EH (cell line): ENCODE measurements around the gene APOLD1.
"Not testable (repeated sequence)": the region's sequence is repeated elsewhere in the genome, so short reads cannot be mapped to it uniquely, and the experiment has no call there.

Experiments used
- DNase-seq: peaks from one replicate; pipeline ENCODE4 v3.0.0-alpha.2; 2015; ENCODE audit warnings: low read depth

The APOLD1 gene

DNA sequence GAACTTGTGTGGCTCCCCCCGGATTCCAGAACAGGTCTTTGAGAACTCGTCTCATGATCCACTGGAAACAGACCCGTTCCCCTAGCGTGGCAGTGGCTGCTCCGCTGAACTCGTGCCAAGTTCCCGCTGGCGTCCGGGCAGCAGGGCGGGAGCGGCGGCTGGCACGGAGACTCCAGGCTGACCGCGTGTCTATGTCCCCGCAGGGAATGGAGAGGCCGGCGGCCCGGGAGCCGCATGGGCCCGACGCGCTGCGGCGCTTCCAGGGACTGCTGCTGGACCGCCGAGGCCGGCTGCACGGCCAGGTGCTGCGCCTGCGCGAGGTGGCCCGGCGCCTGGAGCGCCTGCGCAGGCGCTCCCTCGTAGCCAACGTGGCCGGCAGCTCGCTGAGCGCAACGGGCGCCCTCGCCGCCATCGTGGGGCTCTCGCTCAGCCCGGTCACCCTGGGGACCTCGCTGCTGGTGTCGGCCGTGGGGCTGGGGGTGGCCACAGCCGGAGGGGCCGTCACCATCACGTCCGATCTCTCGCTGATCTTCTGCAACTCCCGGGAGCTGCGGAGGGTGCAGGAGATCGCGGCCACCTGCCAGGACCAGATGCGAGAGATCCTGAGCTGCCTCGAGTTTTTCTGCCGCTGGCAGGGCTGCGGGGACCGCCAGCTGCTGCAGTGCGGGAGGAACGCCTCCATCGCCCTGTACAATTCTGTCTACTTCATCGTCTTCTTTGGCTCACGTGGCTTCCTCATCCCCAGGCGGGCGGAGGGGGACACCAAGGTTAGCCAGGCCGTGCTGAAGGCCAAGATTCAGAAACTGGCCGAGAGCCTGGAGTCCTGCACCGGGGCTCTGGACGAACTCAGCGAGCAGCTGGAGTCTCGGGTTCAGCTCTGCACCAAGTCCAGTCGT lies 1.5 kb downstream of the APOLD1 start:
- peak; percentile 88 for DNase-seq

DNA sequence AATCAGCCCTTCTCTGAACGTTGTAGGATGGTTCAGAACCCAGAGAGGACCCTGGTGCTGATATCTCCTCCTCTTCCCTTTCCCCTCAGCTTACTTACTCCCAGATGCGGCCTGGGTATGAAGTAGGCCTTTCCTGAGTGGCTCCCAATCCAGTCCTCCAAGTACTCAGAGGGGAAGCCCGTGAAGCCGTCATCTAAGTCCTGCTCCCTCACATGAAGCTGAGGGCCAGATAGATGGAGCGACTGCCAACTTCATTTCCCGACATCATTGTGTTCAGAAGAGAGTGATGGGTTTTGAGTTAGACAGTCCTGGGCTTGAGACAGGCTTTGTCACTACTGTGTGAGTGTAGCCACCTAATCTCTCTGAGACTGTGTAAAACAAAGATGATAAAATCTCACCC lies 2.7 kb downstream of the APOLD1 start:
- DNase-seq, result no peak

- DNase-seq, result peak; percentile 83
Measured at GRCh38 chr12:12788675-12789368, 3.4 kb downstream of the APOLD1 start.

DNA sequence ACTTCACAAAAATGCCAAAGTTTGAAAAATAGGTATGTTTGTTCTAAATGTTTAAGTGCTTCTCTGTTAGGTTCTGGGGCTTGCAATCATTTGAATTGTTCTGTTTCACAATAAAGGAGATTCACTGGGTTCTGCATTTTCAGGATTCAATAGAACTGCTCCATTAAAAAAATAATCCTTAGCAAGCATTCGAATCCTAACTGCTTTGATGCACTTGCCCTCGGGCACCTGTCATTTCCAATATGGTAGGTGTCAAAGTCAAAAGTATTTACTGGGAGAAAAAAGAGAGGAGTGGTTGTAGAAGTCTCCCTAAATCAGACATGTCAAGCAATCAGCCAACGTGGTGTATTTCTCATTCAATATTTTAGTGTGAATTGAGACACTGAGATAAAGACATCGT lies 5.5 kb downstream of the APOLD1 start:
- DNase-seq, result no peak

- DNase-seq, result peak; percentile 43
Measured at GRCh38 chr12:12791756-12792369, 6.4 kb downstream of the APOLD1 start.

GRCh38 chr12:12792421-12792820 lies 7.0 kb downstream of the APOLD1 start:
- DNase-seq, result no peak

DNA sequence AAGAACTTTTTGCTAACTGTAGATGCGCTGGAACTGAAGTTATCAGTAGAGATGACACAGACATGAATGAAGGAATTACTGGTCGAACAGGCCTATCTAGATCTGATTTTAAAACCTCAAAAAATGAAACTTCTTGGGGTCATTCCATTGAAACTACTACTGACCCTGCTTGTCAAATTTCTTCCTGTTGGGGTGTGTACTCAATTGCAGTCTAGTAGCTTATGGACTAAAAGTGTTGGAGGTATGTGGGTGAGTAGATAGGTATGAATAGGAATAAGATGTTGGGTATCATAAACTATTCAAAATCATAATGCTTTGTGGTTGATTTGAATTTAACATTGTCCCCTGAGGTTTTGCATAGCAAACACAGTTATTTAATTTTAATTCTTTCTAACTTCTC lies 9.2 kb downstream of the APOLD1 start:
- DNase-seq, result no peak

- DNase-seq, result no peak
Measured at GRCh38 chr12:12796171-12796570, 10.7 kb downstream of the APOLD1 start.

DNA sequence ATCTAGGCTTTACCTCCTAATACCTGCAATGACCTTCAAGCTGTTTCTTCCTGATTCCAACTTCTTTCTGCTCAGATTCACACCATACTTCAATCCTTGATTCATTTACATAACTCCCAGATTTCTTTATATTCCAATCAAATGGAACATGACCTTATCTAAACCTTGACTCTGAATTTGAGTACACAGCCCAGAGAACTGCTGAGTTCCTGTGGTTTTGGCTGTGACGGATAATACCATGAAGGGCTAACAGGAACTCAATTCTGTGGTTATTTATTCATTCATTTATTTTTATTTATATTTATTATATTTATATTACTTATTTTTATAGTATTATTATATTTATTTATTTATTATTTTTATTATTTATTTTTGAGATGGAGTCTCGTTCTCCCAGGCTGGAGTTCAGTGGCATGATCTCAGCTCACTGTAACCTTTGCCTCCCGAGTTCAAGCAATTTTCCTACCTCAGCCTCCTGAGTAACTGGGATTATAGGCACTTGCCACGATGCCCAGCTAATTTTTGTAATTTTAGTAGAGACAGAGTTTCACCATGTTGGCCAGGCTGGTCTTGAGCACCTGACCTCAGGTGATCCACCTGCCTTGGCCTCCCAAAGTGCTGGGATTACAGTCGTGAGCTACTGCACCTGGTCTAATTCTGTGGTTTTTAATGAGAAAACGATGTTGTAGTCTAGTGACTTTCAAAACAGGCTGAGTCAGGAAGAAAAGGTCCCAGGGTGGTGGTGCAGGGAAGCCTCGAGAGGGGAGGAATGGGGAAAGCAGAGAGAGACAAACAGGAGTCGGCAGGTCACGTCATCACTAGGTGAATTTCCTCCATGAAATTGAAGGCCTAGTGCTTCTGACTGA lies 11.7 kb downstream of the APOLD1 start:
- DNase-seq, result no peak

DNA sequence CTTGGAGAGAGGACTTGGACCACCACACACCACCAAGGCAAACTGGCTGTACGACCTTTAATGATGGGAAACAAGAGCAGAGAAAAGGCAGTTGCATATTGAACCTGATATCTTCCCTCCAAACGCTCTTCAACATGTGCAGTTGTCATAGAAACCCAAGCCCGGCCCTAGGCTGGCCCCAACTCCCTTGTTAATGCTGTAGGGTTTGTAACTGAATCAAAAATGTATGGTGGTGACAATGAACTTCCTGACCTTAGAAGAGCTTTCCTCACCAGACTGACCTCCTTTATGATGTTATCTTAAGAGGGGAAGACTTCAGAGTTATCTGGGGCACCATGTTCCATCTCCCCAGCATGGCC lies 12.3 kb downstream of the APOLD1 start:
- DNase-seq, result no peak

DNA sequence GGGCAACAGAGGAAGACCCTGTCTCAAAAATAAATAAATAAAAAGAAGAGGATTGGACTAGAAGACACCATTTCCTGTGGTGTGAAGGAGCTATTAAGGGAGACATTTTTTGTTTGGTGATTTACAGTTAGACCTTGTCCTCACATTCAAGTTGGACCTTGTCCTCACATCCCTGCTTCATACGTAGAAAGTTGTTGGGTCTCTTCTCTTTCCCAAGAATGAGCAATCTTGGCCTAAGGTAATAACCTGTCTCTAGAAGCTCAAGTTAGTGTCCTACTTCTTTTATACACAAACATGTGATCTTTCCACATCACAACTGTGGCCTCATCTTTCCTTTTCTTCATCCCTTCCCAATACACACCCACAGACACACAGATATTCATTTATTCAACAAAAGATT lies 13.0 kb downstream of the APOLD1 start:
- no peak for DNase-seq

DNA sequence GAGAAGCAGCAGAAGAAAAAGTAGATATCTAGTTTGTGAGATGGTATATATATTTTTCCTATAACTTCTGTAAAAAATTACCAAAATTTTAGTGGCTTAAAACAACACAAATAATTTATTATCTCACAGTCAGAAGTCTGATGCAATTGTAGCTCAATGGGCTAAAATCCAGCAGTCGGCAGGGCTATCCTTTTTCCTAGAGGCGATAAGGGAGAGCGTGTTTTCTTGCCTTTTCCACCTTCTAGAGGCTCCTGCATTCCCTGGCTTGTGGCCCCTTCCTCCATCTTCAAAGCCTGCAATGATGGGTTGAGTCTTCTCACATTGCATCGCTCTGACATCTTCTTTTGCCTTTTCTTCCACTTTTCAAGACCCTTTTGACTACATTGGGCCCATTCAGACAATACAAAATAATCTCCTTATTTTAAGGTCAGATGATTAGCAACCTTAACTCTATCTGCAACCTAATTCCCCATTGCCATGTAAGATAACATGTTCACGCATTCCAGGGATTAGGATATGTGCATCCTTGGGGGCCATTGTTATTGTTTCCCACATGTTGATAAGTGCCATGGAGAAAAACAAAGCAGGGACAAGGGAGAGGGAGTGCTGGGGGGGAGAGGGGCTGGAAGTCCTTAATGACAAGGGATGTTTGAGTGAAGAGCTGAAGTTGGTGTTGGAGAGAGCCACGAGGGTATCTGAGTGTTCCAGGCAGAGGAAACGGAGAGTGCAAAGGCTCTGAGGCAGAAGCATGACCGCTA lies 13.9 kb downstream of the APOLD1 start:
- no peak for DNase-seq

DNA sequence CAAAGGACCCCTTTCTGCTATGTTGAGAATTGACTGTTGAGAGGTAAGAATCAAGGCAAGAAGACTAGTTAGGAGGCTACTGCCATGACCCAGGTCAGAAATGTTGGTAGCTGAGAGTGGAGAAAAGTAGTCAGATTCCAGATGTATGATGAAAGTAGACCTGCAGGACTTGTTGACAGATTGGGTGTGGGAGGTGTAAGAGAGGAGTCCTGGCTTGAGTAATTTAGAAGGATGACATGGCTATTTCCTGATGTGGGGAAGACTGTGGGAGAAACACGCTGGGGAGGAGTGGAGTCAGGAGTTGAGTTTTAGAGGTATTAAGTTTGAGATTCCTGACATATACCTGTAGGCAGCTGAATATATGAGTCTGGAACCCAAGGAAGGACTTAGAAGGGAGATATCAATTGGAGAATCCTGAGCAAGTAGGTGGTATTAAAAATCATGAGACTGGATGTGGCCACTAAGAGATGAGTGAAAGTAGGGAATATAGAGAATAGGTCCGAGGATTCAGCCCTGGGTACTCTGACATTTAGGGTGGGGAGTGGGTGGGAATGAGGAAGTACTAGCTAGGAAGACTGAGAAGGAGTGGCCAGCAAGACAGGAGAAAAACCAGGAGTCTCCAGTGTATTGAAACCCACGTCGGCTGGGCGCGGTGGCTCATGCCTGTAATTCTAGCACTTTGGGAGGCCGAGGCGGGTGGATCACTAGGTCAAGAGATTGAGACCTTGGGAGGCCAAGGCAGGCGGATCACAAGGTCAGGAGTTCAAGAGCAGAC lies 15.1 kb downstream of the APOLD1 start:
- DNase-seq, result peak; percentile 51

GRCh38 chr12:12801656-12802055 lies 16.2 kb downstream of the APOLD1 start:
- DNase-seq, result not testable (repeated sequence)

GRCh38 chr12:12803186-12803585 lies 17.7 kb downstream of the APOLD1 start:
- peak; percentile 77 for DNase-seq

GRCh38 chr12:12804011-12804410 lies 18.6 kb downstream of the APOLD1 start:
- peak; percentile 27 for DNase-seq

DNA sequence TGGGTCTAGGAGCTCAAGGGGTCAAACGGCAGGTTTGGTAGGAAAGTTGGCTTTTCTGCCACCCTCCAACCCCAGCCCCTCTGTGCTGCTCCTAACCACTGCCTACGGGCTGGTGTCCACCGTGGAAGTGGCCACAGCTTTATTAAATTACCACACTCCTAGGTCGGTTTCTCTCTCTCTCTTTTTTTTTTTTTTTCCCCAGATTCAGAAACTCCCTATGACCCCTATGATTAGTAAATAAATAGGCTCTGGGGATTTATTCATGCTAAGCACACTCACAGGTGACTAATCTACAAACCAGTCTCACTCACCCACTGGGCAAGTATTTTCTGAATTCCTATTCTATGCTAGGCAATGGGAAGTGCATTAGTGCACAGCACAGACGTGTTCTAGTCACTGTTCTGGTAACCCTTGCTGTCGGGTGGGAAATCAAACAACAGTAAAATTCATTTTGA lies 19.0 kb downstream of the APOLD1 start:
- DNase-seq, result peak; percentile 93

- DNase-seq, result no peak
Measured at GRCh38 chr12:12806784-12807516, 21.5 kb downstream of the APOLD1 start.

GRCh38 chr12:12807517-12807903 lies 22.1 kb downstream of the APOLD1 start:
- not testable (repeated sequence) for DNase-seq
